Activated T-helper 17 cell treated with anti-CD3 and anti-CD28 coated beads, Interleukin-2, amount 50 U/mL, for 72 hours (primary cell): ENCODE measurements around the gene SLC29A2. TPM values are rescaled to one million over a fixed set of nuclear protein-coding genes. Genes with fewer than 3 reads are reported as not detected.
A peak's percentile ranks its signal among the peaks of the same experiment; 100 is the strongest.

ENCODE experiments used
- ATAC-seq: fragments of 150-1000 bp; cut with Tn5 transposase; replicated peaks from 2 replicates; pipeline ENCODE4 v1.10.0; 2021; ENCODE audit warnings: mild to moderate bottlenecking, moderate library complexity
- H3K27ac Mint-ChIP-seq: one replicate; pipeline ENCODE4 v1.8.0; 2022; ENCODE audit warnings: mixed read lengths
- H3K27me3 Mint-ChIP-seq: one replicate; pipeline ENCODE4 v1.8.0; 2022; ENCODE audit warnings: mixed read lengths
- H3K36me3 Mint-ChIP-seq: one replicate; pipeline ENCODE4 v1.8.0; 2022; ENCODE audit warnings: low read depth, mild to moderate bottlenecking, mixed read lengths
- H3K4me1 Mint-ChIP-seq: one replicate; pipeline ENCODE4 v1.8.0; 2022; ENCODE audit warnings: mixed read lengths
- H3K4me3 Mint-ChIP-seq: one replicate; pipeline ENCODE4 v1.8.0; 2022; ENCODE audit warnings: mild to moderate bottlenecking, mixed read lengths
- H3K9me3 Mint-ChIP-seq: one replicate; pipeline ENCODE4 v1.8.0; 2022; ENCODE audit warnings: mixed read lengths
- total RNA-seq, 2 donors: library from RNA; stranded (reverse); gene quantifications; one replicate each; pipeline ENCODE4 v1.2.3, GENCODE V29; 2022

The SLC29A2 gene
- total RNA-seq, 2 donors from 2014 or later, result 7.6 to 9.1 TPM

DNA sequence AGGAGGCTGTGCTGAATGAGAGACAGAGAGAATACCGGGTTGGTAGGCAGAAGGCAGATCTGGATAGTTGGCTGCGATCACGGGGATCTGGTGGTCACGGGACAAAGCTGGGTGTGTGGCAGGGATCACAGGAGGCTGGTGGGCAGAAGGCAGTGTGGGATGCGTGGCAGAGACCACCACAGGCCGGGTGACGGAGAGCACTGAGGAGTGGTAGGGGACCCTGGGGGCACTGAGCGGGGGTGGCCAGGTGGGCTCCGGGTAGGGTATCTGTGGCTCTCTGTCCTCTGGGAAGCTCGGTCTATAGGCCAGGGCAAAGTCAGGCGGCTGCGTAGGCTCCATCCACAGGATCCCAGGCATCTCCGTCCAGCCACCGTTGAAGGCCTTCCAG lies 56.1 kb downstream of the SLC29A2 start:
- no peak for ATAC-seq
- Mint-ChIP-seq H3K9me3 (no peaks in the 10 kb centered on the region), H3K27ac (peak overlapping the region; percentile 78), H3K36me3 (no peaks in the 10 kb centered on the region), H3K27me3 (no peaks in the 10 kb centered on the region), H3K4me3 (no peak overlapping the region), H3K4me1 (peaks cover 3% of the 10 kb centered on the region)

DNA sequence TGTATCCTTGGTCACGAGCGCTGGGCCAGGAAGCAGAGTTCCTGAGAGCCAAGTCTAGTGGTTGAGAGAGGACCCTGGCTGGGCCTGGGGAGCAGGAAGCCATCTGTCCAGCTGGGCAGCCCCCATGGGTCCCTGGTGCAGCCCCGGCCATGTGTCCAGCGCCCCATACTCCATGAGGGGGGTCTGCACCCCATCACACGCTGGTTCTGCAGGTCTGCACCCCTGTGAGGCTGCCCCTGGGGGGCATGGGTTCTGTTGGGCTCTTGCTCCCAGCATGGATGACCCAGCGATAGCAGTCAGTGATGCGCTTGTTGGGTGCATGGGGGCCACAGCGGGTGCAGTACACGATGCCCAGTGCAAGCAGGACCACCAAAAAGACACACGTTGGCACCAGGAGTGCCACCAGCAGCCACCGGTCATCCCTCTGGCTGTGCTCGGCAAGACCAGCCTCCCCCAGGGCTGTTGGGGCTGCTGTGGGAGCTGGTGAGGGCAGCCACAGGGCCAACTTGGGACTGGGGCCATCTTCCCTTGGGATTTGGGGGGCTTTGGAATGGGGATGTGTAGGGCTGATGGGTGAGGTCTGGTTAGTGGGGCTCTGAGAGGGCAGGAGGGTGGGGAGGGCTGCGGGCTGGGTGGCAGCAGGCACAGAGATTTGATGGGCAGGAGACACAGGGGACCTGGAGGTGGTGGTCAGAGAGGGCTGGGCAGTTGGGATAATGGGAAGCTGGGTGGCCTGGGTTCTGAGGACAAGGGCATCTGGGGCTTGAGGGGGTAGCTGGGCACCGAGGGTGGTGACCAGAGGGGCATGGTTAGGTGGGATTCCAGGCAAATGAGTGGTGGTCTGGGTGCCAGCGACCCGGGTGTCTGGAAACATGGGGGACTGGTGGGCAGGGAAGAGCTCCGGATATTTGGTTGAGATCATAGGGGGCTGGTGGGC lies 56.7 kb downstream of the SLC29A2 start:
- H3K27me3 Mint-ChIP-seq, result no peaks in the 10 kb centered on the region
- H3K36me3 Mint-ChIP-seq, result no peaks in the 10 kb centered on the region
- no peak for ATAC-seq
- H3K9me3 Mint-ChIP-seq, result no peaks in the 10 kb centered on the region
- peaks cover 3% of the 10 kb centered on the region for H3K4me1 Mint-ChIP-seq
- H3K4me3 Mint-ChIP-seq, result peak overlapping the region; percentile 78
- H3K27ac Mint-ChIP-seq, result peak overlapping the region; percentile 78

DNA sequence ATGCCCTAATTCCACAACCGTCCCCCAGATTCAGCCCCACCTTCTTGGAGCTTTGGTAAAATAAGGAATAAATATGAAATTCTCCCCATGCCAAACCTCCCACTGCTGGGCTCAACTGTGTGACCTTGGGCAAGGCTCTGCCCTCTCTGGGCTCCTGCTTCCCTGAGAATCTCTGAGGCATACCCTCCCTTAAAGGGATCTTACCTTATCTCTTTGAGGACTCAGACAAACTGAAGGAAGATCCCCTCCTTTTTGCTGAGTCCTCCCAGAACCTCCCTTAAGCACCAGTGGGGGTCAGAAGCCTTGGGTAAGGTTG lies 57.4 kb downstream of the SLC29A2 start:
- ATAC-seq, result no peak
- Mint-ChIP-seq H3K27me3 (no peaks in the 10 kb centered on the region), H3K4me1 (peaks cover 3% of the 10 kb centered on the region), H3K27ac (peak overlapping the region; percentile 54), H3K36me3 (no peaks in the 10 kb centered on the region), H3K4me3 (peak overlapping the region; percentile 78), H3K9me3 (no peaks in the 10 kb centered on the region)

DNA sequence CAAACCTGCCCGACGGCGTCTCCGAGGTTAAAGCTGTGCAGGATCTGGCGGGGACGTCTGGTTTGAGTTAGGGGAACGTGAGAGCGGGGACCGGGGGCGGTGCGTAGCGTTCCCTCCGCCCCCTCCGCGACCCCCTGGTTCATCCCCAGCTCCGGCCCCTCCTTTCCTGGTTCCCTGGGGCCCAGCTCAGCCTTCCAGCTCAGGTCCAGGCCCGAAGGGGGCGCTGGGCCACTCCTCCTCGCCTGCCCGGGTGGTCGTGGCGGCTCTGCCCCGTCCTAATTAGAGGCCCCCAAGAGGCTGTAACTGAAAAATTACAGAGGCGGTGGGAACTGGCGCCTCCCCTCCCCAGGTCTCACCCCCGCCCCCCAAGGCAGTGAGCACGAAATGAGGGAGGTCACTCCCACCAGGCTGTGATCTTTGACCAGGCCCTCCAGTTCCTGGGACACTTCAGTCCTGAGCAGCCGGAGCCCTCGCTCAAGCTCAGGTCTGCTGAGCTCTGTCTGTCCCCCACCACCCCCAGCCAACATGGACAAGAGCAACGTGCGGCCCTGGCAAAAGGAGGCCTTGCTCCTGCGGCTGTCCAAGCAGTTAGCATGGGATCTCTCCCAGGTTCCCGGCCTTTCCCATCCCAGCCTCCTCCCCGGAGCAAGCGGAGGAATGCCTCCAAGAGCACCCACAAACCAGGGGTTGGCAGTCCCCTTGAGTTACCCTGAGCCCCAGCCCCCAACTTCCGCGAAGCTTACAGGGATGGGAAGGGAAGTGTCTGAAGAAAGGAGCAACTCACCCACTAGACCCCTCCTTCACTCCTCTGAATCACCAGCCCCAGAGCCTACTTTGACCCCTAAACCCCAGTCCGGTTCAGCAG lies 58.0 kb downstream of the SLC29A2 start:
- Mint-ChIP-seq H3K4me1 (peaks cover 3% of the 10 kb centered on the region), H3K27me3 (no peaks in the 10 kb centered on the region), H3K9me3 (no peaks in the 10 kb centered on the region), H3K27ac (peak overlapping the region; percentile 54), H3K4me3 (peak overlapping the region; percentile 78), H3K36me3 (no peaks in the 10 kb centered on the region)
- no peak for ATAC-seq

DNA sequence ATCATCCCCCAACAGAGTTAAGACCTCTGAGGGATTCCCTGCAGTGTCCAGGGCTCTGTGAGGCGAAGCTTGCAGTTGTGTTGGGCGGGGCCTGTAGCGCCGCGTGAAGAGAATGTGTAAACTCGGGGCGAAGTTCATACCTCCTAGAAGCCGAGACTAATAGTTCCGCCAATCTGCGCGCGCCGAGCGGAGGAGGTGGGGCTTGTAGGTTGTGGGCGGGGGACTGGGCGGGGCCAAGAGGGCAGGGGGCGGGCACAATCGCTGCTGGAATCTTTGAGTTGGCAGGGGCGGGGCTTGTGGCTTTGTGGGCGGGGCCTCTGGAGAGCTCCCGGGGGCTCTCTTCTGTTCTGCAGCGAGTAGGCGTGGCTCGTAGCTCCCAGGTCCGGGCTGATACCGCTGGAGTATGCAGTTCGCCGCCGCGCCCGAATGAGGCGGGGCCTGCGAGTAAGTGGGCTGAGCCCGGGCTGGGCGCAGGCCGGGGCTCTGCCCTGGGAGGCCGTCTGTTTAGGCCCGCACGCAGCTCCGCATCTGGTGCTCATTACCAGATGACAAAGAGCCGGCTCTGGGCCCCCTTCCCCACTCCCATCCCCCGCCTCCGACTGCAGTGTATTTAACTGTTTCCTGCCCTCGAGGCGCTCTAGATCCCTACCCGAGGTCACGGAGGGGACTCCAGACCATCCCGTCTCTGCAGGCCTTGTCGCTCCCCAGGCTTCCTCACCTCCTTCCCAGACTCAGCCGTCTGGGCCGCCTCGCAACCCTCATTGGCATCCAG lies 58.8 kb downstream of the SLC29A2 start:
- Mint-ChIP-seq H3K4me3 (peak overlapping the region; percentile 78), H3K27ac (peak overlapping the region; percentile 77), H3K9me3 (no peaks in the 10 kb centered on the region), H3K4me1 (peaks cover 3% of the 10 kb centered on the region), H3K36me3 (no peaks in the 10 kb centered on the region), H3K27me3 (no peaks in the 10 kb centered on the region)
- peak; percentile 76 for ATAC-seq

Other genes starting within 250 kb of the SLC29A2 start
- gene KLC2, start 114.1 kb downstream of the SLC29A2 start, total RNA-seq, result 10 to 100 TPM; 38.3 to 45.2 TPM
- gene RAB1B, start 103.1 kb downstream of the SLC29A2 start, total RNA-seq, result 100 to 1,000 TPM; 116 to 178 TPM
- 1 to 10 TPM; 3.9 to 5.0 TPM for gene CNIH2, start 93.6 kb downstream of the SLC29A2 start, total RNA-seq
- gene YIF1A, start 82.6 kb downstream of the SLC29A2 start, total RNA-seq, result 10 to 100 TPM; 41.2 to 68.3 TPM
- gene TMEM151A, start 79.9 kb downstream of the SLC29A2 start, total RNA-seq, result not detected
- gene CD248, start 54.7 kb downstream of the SLC29A2 start, total RNA-seq, result not detected
- gene RIN1, start 35.3 kb downstream of the SLC29A2 start, total RNA-seq, result 1 to 10 TPM; 1.6 to 3.4 TPM
- 10 to 100 TPM; 21.6 to 41.7 TPM for gene BRMS1, start 26.7 kb downstream of the SLC29A2 start, total RNA-seq
- gene B4GAT1, start 24.1 kb downstream of the SLC29A2 start, total RNA-seq, result 10 to 100 TPM in 1 of 2 donors, 1 to 10 TPM in 1; 7.7 to 12.9 TPM
- under 1 TPM; 0.21 to 0.28 TPM for gene NPAS4, start 49.3 kb upstream of the SLC29A2 start, total RNA-seq
- gene MRPL11, start 67.1 kb upstream of the SLC29A2 start, total RNA-seq, result 100 to 1,000 TPM in 1 of 2 donors, 10 to 100 TPM in 1; 56.1 to 131 TPM
- gene PELI3, start 95.1 kb upstream of the SLC29A2 start, total RNA-seq, result 10 to 100 TPM in 1 of 2 donors, 1 to 10 TPM in 1; 8.1 to 17.5 TPM
- gene DPP3, start 108.7 kb upstream of the SLC29A2 start, total RNA-seq, result 100 to 1,000 TPM in 1 of 2 donors, 10 to 100 TPM in 1; 67.9 to 117 TPM
- gene BBS1, start 138.9 kb upstream of the SLC29A2 start, total RNA-seq, result 10 to 100 TPM; 16.4 to 17.2 TPM
- gene ZDHHC24, start 174.3 kb upstream of the SLC29A2 start, total RNA-seq, result 10 to 100 TPM in 1 of 2 donors, 1 to 10 TPM in 1; 8.7 to 12.6 TPM
- 1 to 10 TPM in 1 of 2 donors, under 1 TPM in 1; 0.58 to 3.0 TPM for gene ACTN3, start 175.1 kb upstream of the SLC29A2 start, total RNA-seq
- 10 to 100 TPM in 1 of 2 donors, 1 to 10 TPM in 1; 4.1 to 12.9 TPM for gene CTSF, start 196.8 kb upstream of the SLC29A2 start, total RNA-seq
- gene CCDC87, start 221.3 kb upstream of the SLC29A2 start, total RNA-seq, result under 1 TPM; 0.11 to 0.15 TPM
- gene CCS, start 221.4 kb upstream of the SLC29A2 start, total RNA-seq, result 10 to 100 TPM; 27.5 to 35.1 TPM
- gene RBM14, start 244.9 kb upstream of the SLC29A2 start, total RNA-seq, result 100 to 1,000 TPM; 127 to 156 TPM